HEK293 (cell line): ENCODE measurements around the gene KCNJ16.

Source experiments
- CTCF ChIP-seq: fragments of 450-650 bp; formaldehyde crosslinking; IDR thresholded peaks from 2 replicates; pipeline ENCODE4 v1.5.1; 2016; ENCODE audit warnings: missing biosample characterization, missing genetic modification characterization
- ZNF426 ChIP-seq: fragments of 450-650 bp; formaldehyde crosslinking; IDR thresholded peaks from 2 replicates; pipeline ENCODE4 v1.5.1; 2017; ENCODE audit warnings: missing biosample characterization, missing genetic modification characterization, mild to moderate bottlenecking, inconsistent platforms, moderate library complexity
- ZNF548 ChIP-seq: fragments of 450-650 bp; formaldehyde crosslinking; IDR thresholded peaks from 2 replicates; pipeline ENCODE4 v1.5.1; 2016; ENCODE audit warnings: missing biosample characterization, missing genetic modification characterization

DNA sequence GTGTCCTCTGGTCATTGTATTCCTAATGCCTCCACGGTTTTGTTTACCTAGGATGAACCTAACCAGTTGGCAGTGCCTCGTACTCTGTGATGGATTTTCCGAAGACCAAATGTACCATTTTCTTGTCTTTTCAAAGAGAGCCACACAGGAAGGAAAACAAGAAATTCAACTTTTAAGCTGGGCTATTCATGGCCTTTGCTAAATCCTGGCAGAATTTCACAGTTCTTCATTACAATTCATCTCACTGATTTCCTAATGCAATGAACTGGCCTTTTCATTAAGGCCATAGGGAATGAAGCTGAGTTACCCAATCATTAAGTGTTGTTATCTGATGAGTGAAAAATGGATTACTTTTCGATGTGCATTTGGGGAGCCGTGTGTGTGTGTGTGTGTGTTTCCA is 7.9 kb upstream of the KCNJ16 start:
- TF ChIP-seq CTCF (tag by site-specific recombination) (no peak), ZNF548 (no peak), ZNF426 (tag by site-specific recombination) (no peak)
